ENCODE data around the gene DUXB. TPM values are rescaled to one million over a fixed set of nuclear protein-coding genes. Genes with fewer than 3 reads are reported as not detected.

The DUXB gene
- total RNA-seq, 1 donor from 2014 or later, result not detected

GRCh38 chr16:75695708-75696107 lies 5.6 kb downstream of the DUXB start:
- Mint-ChIP-seq H3K4me3 (no peak overlapping the region), H3K9me3 (peaks cover 4% of the 10 kb centered on the region), H3K27ac (no peak overlapping the region), H3K36me3 (no peaks in the 10 kb centered on the region), H3K4me1 (no peaks in the 10 kb centered on the region), H3K27me3 (ENCODE audit: low read depth) (no peaks in the 10 kb centered on the region)
- no peak for DNase-seq (ENCODE audit: low spot score in 2 of 2, unreplicated experiment in 2 of 2)
- TF ChIP-seq CTCF (IDR thresholded peaks at IDR 0.05; ENCODE audit: unreplicated experiment), result peak; percentile 29

- Mint-ChIP-seq H3K27ac (no peak overlapping the region), H3K4me3 (no peak overlapping the region), H3K36me3 (peaks cover 16% of the 10 kb centered on the region), H3K9me3 (peaks cover 42% of the 10 kb centered on the region), H3K27me3 (ENCODE audit: low read depth) (no peaks in the 10 kb centered on the region), H3K4me1 (no peaks in the 10 kb centered on the region)
- no peak for TF ChIP-seq CTCF (IDR thresholded peaks at IDR 0.05; ENCODE audit: unreplicated experiment)
- DNase-seq (ENCODE audit: low spot score in 2 of 2, unreplicated experiment in 2 of 2), result no peak
Observed at GRCh38 chr16:75687361-75687760, 13.9 kb downstream of the DUXB start.

- TF ChIP-seq CTCF (IDR thresholded peaks at IDR 0.05; ENCODE audit: unreplicated experiment), result no peak
- Mint-ChIP-seq H3K27me3 (ENCODE audit: low read depth) (no peaks in the 10 kb centered on the region), H3K4me3 (no peak overlapping the region), H3K36me3 (peaks cover 17% of the 10 kb centered on the region), H3K27ac (no peak overlapping the region), H3K9me3 (peaks cover 30% of the 10 kb centered on the region), H3K4me1 (no peaks in the 10 kb centered on the region)
- DNase-seq (ENCODE audit: low spot score in 2 of 2, unreplicated experiment in 2 of 2), result no peak
Observed at GRCh38 chr16:75682308-75682707, 19.0 kb downstream of the DUXB start.

GRCh38 chr16:75679366-75679765 lies 21.9 kb downstream of the DUXB start:
- no peak for TF ChIP-seq CTCF (IDR thresholded peaks at IDR 0.05; ENCODE audit: unreplicated experiment)
- Mint-ChIP-seq H3K27ac (no peak overlapping the region), H3K27me3 (ENCODE audit: low read depth) (no peaks in the 10 kb centered on the region), H3K9me3 (peaks cover 22% of the 10 kb centered on the region), H3K36me3 (peaks cover 17% of the 10 kb centered on the region), H3K4me1 (no peaks in the 10 kb centered on the region), H3K4me3 (no peak overlapping the region)
- no peak for DNase-seq (ENCODE audit: low spot score in 2 of 2, unreplicated experiment in 2 of 2)

- DNase-seq (ENCODE audit: low spot score in 2 of 2, unreplicated experiment in 2 of 2), result no peak
- H3K36me3 Mint-ChIP-seq, result peaks cover under 1% of the 10 kb centered on the region
- H3K27ac Mint-ChIP-seq, result no peak within 1 kb of the TSS
Observed at GRCh38 chr16:75676909-75677308, 24.4 kb downstream of the DUXB start, which contains the start of gene CPHXL2. Gene CPHXL2 (minus strand): TSS chr16:75677009. CDS start chr16:75676999, 10 bp downstream.

More at GRCh38 chr16:75676909-75677308, 24.4 kb downstream of the DUXB start, which contains the start of gene CPHXL2:
- H3K9me3 Mint-ChIP-seq, result peaks cover under 1% of the 10 kb centered on the region
- no peaks in the 10 kb centered on the region for H3K4me1 Mint-ChIP-seq
- TF ChIP-seq CTCF (IDR thresholded peaks at IDR 0.05; ENCODE audit: unreplicated experiment), result no peak
- no peaks in the 10 kb centered on the region for H3K27me3 Mint-ChIP-seq (ENCODE audit: low read depth)
- no peak within 1 kb of the TSS for H3K4me3 Mint-ChIP-seq
